ENCODE measurements around the gene FETUB.

DNA sequence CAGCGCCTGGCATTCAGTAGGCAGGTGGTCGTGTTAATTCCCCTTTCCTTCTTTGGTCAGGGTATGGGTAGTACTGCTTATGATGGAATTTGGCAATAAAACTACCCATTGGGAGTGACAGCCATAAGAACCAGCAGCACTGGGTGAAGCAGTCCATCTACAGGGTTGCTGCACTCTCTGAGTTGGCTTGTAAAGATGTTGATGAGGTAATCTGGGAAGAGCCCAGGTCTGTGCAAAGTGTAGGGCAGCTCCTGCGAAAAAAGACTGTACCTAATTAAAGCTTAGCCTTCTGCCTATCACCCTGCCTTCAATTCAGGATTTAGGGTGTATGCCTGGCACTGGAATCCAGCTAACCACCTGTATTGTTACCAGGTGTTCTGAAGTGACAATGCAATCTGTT lies 4.7 kb upstream of the FETUB start:
- TF ChIP-seq, protein P1, sequence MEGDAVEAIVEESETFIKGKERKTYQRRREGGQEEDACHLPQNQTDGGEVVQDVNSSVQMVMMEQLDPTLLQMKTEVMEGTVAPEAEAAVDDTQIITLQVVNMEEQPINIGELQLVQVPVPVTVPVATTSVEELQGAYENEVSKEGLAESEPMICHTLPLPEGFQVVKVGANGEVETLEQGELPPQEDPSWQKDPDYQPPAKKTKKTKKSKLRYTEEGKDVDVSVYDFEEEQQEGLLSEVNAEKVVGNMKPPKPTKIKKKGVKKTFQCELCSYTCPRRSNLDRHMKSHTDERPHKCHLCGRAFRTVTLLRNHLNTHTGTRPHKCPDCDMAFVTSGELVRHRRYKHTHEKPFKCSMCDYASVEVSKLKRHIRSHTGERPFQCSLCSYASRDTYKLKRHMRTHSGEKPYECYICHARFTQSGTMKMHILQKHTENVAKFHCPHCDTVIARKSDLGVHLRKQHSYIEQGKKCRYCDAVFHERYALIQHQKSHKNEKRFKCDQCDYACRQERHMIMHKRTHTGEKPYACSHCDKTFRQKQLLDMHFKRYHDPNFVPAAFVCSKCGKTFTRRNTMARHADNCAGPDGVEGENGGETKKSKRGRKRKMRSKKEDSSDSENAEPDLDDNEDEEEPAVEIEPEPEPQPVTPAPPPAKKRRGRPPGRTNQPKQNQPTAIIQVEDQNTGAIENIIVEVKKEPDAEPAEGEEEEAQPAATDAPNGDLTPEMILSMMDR (IDR thresholded peaks at IDR 0.05) = no peak
- TF ChIP-seq EZH2 (IDR thresholded peaks at IDR 0.05) = no peak

Data from neural progenitor cell (in vitro differentiated cells).